Measurements from ENCODE around the gene ECHS1. TPM values are rescaled to one million over a fixed set of nuclear protein-coding genes. Genes with fewer than 3 reads are reported as not detected.

The ECHS1 gene
- total and polyA plus RNA-seq, 2 donors (not counting 3 experiments of a cell fraction or from before 2014, with no cell fraction given), result 46.2 to 108 TPM

DNA sequence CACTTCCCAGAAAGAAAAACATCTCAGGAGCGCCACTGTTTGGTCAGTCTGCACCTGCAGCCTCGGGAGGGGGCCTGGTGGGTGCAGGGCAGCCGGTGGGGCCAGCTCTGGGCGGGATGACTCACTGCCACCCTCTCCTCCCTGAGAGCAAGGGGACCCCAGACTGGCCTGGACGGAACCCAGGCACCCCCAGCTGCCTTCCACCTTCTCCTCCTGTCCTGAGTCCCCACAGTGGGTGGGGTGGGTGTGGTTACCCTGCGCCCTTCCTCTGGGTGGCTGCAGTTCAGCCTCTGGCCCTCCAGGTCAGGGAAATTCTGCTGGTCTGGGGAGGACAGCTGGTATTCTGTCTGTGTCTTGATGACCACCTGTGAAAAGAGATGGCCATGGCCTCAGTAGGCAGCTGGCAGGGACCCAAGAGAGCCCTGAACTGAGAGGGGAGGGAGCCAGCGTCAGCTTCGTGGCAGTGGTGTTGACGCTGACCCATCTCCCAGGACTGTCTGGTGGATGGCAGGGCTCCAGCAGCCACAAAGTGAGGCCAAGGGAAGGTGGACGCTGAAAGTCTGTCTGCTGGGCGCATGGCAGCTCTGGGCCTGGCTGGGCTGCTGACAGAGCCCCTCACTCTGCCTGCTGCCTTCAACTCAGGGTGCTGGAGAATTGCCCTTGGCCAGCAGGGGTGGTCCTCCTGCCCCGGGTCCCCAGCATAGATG is 45.4 kb downstream of the ECHS1 start:
- DNase-seq (ENCODE audit: low read depth, low spot score) (no peak), FAIRE-seq (no peak)
- H3K4me2 ChIP-seq (ENCODE audit: insufficient read depth, low read length), result no peak overlapping the region
- H3K9me3 ChIP-seq (replicated peaks; ENCODE audit: control insufficient read depth, insufficient read depth, low read length), result no peaks in the 10 kb centered on the region
- no peak overlapping the region for H3K27ac ChIP-seq (ENCODE audit: insufficient read depth, low read depth, low read length)
- H3K9me1 ChIP-seq (replicated peaks; ENCODE audit: control insufficient read depth, extremely low read depth, insufficient read depth, low read length), result no peaks in the 10 kb centered on the region
- CTCF ChIA-PET, result interaction anchor here (2.4 kb wide), 1 partner anchor 14 kb away, joined by 9 read pairs; no protein-coding TSS in a partner anchor
- intact Hi-C loops (cut with micrococcal nuclease) (loop anchor here (2.0 to 5.0 kb wide), 5 partner anchors 29 to 386 kb away; partner anchors contain the start of genes CFAP46, ECHS1 and MTG1), dilution Hi-C loops (cut with MboI; ENCODE audit: extremely low pct_ligation_motif_present, low sequenced_read_pairs) (no loop called here)
- peaks cover 2% of the 10 kb centered on the region for H3K4me1 ChIP-seq (ENCODE audit: control insufficient read depth, extremely low read depth, insufficient read depth, low read length)
- POLR2A ChIA-PET, result no interaction called here
- no peak for TF ChIP-seq MAX (IDR thresholded peaks at IDR 0.05; ENCODE audit: insufficient read depth, insufficient read length)
- TF ChIP-seq, protein P1, sequence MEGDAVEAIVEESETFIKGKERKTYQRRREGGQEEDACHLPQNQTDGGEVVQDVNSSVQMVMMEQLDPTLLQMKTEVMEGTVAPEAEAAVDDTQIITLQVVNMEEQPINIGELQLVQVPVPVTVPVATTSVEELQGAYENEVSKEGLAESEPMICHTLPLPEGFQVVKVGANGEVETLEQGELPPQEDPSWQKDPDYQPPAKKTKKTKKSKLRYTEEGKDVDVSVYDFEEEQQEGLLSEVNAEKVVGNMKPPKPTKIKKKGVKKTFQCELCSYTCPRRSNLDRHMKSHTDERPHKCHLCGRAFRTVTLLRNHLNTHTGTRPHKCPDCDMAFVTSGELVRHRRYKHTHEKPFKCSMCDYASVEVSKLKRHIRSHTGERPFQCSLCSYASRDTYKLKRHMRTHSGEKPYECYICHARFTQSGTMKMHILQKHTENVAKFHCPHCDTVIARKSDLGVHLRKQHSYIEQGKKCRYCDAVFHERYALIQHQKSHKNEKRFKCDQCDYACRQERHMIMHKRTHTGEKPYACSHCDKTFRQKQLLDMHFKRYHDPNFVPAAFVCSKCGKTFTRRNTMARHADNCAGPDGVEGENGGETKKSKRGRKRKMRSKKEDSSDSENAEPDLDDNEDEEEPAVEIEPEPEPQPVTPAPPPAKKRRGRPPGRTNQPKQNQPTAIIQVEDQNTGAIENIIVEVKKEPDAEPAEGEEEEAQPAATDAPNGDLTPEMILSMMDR (IDR thresholded peaks at IDR 0.05; ENCODE audit: extremely low read depth in 1 of 2, insufficient read depth in 1 of 2, low read depth in 1 of 2, low read length in 2 of 2), result no peak
- TF ChIP-seq GATA2 (IDR thresholded peaks at IDR 0.05; ENCODE audit: insufficient read depth, insufficient read length, low read depth, low read length), result no peak
- TF ChIP-seq JUN (IDR thresholded peaks at IDR 0.05; ENCODE audit: borderline replicate concordance, insufficient read depth, insufficient read length, low read depth), result no peak
- no peak for TF ChIP-seq MYC (IDR thresholded peaks at IDR 0.05; ENCODE audit: low read depth, low read length)
- no peak for TF ChIP-seq FOS (IDR thresholded peaks at IDR 0.05; ENCODE audit: borderline replicate concordance, insufficient read depth, low read length)
- no peak for TF ChIP-seq POLR2A (IDR thresholded peaks at IDR 0.05; ENCODE audit: low read depth, low read length)
- TF ChIP-seq EZH2 (IDR thresholded peaks at IDR 0.05; ENCODE audit: borderline replicate concordance, low read depth, low read length, severe bottlenecking), result no peak
- TF ChIP-seq POLR2AphosphoS5 (IDR thresholded peaks at IDR 0.05; ENCODE audit: insufficient read depth, low read depth, low read length), result no peak
- no TSS peak for BruUV-seq (replicated peaks)
- peaks cover 37 to 51% of the 10 kb centered on the region in 2 experiments for H3K27me3 ChIP-seq (ENCODE audit: control insufficient read depth in 2 of 2, insufficient read depth in 2 of 2, low read length in 2 of 2)
- H3K4me3 ChIP-seq (replicated peaks in 1 of 3; ENCODE audit: insufficient read depth in 1 of 3, low read depth in 1 of 3, low read length in 3 of 3), result no peak overlapping the region
- H3K79me2 ChIP-seq (ENCODE audit: control insufficient read depth, insufficient read depth, low read length), result no peaks in the 10 kb centered on the region
- no peak overlapping the region for H3K9ac ChIP-seq (replicated peaks; ENCODE audit: extremely low read depth, insufficient read depth, low read length)
- no peak overlapping the region for H2AFZ ChIP-seq (ENCODE audit: low read depth, low read length)
- no peaks in the 10 kb centered on the region for H3K36me3 ChIP-seq (ENCODE audit: control insufficient read depth in 2 of 2, extremely low read depth in 1 of 2, insufficient read depth in 2 of 2, low read length in 2 of 2)
- no peaks in the 10 kb centered on the region for H4K20me1 ChIP-seq (replicated peaks; ENCODE audit: control insufficient read depth, extremely low read depth, insufficient read depth, low read length)

Data from endothelial cell of umbilical vein (primary cell).